Fibroblast of lung (primary cell): Measurements from ENCODE around the gene CRYBG2.

ENCODE experiments used
- EZH2 ChIP-seq: IDR thresholded peaks from 2 replicates; pipeline ENCODE4 v1.5.1; 2012; ENCODE audit warnings: low read length, control low read depth, mild to moderate bottlenecking; ENCODE audit errors: missing control alignments
- TF ChIP-seq, protein P1 (sequence below), 2 donors: IDR thresholded peaks in 1 of 2; conservative IDR thresholded peaks in 1 of 2; 1 replicate in 1 of 2; 2 replicates in 1 of 2; pipeline ENCODE4 v1.5.1; 2011 to 2012; ENCODE audit warnings: low read length in 2 of 2, control low read depth in 1 of 2, inconsistent platforms in 1 of 2, low read depth in 1 of 2, mild to moderate bottlenecking in 1 of 2

DNA sequence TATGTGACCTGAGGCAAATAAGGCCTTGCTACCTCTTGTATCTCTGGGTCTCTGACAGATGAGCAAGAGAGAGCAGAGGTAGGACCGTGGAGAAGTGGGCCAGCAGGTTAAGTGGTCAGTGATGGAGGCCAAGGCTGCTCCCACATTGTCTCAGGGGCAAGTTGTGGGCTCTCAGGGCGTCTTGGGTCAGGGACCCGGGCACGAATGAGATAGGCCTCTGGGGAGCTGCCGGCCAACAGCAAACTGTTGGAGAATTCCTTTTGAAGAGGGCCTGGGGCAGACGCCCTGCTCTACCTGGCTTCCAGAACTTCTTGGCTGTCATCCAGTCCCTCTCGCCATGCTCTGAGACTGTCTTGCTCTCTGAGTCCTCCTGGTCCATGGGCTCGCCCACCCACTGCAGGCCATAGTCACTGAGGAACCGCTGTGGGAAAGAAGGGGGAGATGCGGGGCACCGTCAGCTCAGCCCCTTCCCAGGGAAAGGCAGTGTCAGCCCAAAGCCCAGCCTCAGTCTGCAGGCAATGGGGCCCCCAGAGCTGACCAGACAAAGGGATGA lies 59.9 kb downstream of the CRYBG2 start:
- TF ChIP-seq, protein P1, sequence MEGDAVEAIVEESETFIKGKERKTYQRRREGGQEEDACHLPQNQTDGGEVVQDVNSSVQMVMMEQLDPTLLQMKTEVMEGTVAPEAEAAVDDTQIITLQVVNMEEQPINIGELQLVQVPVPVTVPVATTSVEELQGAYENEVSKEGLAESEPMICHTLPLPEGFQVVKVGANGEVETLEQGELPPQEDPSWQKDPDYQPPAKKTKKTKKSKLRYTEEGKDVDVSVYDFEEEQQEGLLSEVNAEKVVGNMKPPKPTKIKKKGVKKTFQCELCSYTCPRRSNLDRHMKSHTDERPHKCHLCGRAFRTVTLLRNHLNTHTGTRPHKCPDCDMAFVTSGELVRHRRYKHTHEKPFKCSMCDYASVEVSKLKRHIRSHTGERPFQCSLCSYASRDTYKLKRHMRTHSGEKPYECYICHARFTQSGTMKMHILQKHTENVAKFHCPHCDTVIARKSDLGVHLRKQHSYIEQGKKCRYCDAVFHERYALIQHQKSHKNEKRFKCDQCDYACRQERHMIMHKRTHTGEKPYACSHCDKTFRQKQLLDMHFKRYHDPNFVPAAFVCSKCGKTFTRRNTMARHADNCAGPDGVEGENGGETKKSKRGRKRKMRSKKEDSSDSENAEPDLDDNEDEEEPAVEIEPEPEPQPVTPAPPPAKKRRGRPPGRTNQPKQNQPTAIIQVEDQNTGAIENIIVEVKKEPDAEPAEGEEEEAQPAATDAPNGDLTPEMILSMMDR (conservative IDR thresholded peaks at IDR 0.05 in 1 of 2, IDR thresholded peaks at IDR 0.05 in 1 of 2; ENCODE audit: low read depth in 1 of 2, low read length in 2 of 2): no peak
- TF ChIP-seq EZH2: no peak
